Upper lobe of left lung (tissue), 6 donors: ENCODE results near the gene UGT1A9. TPM values are rescaled to one million over a fixed set of nuclear protein-coding genes. Genes with fewer than 3 reads are reported as not detected.
"Not testable (repeated sequence)": the region's sequence is repeated elsewhere in the genome, so short reads cannot be mapped to it uniquely, and the experiment has no call there.

ENCODE experiments used
- ATAC-seq, 2 donors: fragments of 200-7000 bp; cut with Tn5 transposase; one replicate each; pipeline ENCODE4 v1.9.1; 2022; ENCODE audit warnings: mild to moderate bottlenecking in 2 of 2, moderate library complexity in 2 of 2; ENCODE audit not compliant: low FRiP score in 2 of 2
- DNase-seq, 2 donors: peaks; one replicate each; pipeline ENCODE4 v3.0.0-alpha.2; 2019 to 2020
- H3K27ac ChIP-seq, 4 donors: fragments of 200-600 bp; sonication (generic); one replicate each; pipeline ENCODE4 v1.5.1; 2016 to 2019
- H3K27me3 ChIP-seq, 4 donors: fragments of 200-600 bp; sonication (generic); one replicate each; pipeline ENCODE4 v1.5.1; 2017 to 2019
- H3K36me3 ChIP-seq, 4 donors: fragments of 200-600 bp; sonication (generic); one replicate each; pipeline ENCODE4 v1.5.1; 2016 to 2019
- H3K4me1 ChIP-seq, 4 donors: fragments of 200-600 bp; sonication (generic); one replicate each; pipeline ENCODE4 v1.5.1; 2018 to 2019
- H3K4me3 ChIP-seq, 4 donors: fragments of 200-600 bp; sonication (generic); one replicate each; pipeline ENCODE4 v1.5.1; 2017 to 2019; ENCODE audit warnings: mild to moderate bottlenecking in 2 of 4, moderate library complexity in 1 of 4
- H3K9me3 ChIP-seq, 4 donors: fragments of 200-600 bp; sonication (generic); one replicate each; pipeline ENCODE4 v1.5.1; 2018 to 2019
- EP300 ChIP-seq, 4 donors: sonication (generic); formaldehyde crosslinking; IDR thresholded peaks; one replicate each; pipeline ENCODE4 v1.5.1; 2017; ENCODE audit warnings: antibody characterized with exemption in 4 of 4, control low read depth in 2 of 4
- POLR2A ChIP-seq, 4 donors: fragments of 450-650 bp; IDR thresholded peaks; one replicate each; pipeline ENCODE4 v1.5.1; 2016 to 2017; ENCODE audit warnings: antibody characterized with exemption in 4 of 4, mild to moderate bottlenecking in 2 of 4
- POLR2AphosphoS5 ChIP-seq, 2 donors: sonication (generic); formaldehyde crosslinking; IDR thresholded peaks; one replicate each; pipeline ENCODE4 v1.5.1; 2017; ENCODE audit warnings: antibody characterized with exemption in 2 of 2
- WGBS, 2 donors: methylation state at CpG; one replicate each; pipeline ENCODE4 v1.1.5; 2017 to 2018; 5-methylcytosine and 5-hydroxymethylcytosine counted together
- total RNA-seq, 6 donors: library from RNA; depleted of rRNA in 4 of 6; stranded (reverse); fragments of >200 nt in 4 of 6; gene quantifications; one replicate each; pipeline versions ENCODE4 v1.1.0 to v1.2.1, GENCODE V29; 2016 to 2021
- TF ChIP-seq, protein P1 (sequence below), 6 experiments: fragments of 450-650 bp in 4 of 6; fragments of 200-600 bp in 2 of 6; sonication (generic) in 2 of 6; IDR thresholded peaks; one replicate each; pipeline ENCODE4 v1.5.1; 2016 to 2019; ENCODE audit warnings: antibody characterized with exemption in 6 of 6
- donor health status: DM: no; HTN: no; CAD: no; lungs with moderate emphysema.
- donor health status: DM: no; HTN: yes; CAD: no; lungs with severe emphysema.

UGT1A9 gene
- total RNA-seq, 6 donors from 2014 or later, result not detected

DNA sequence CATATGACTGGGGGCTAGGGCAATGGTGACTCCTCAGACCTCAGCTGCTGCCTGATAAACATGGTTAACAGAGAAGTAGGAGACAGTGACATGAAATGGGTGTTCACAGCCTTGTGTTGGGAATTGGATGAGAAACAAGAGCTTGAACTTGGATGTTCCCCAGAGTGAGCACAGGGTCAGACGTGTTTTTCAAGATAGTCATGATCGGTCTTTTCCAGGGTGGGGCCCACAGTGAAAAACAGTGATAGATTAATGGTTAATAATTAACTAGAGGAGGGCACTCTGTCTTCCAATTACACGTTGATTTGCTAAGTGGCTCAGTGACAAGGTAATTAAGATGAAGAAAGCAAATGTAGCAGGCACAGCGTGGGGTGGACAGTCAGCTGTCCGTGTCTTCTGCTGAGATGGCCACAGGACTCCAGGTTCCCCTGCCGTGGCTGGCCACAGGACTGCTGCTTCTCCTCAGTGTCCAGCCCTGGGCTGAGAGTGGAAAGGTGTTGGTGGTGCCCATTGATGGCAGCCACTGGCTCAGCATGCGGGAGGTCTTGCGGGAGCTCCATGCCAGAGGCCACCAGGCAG, 57.1 kb downstream of the UGT1A9 start, which contains the start of gene UGT1A3:
TSS of gene UGT1A3 (plus strand) at position 320 of the 579 bp plus-strand sequence. CDS start at position 405, 85 bp downstream.
- H3K36me3 ChIP-seq, result no peaks in the 10 kb centered on the region
- H3K27ac ChIP-seq, result no peak within 1 kb of the TSS
- H3K4me3 ChIP-seq, result no peak within 1 kb of the TSS
- DNase-seq (no peak), ATAC-seq (no peak)
- H3K27me3 ChIP-seq, result no peaks in the 10 kb centered on the region
- 65 to 84% methylated on average over 5 to 8 of the region's 8 CpGs for WGBS, 2 donors
- no peak for TF ChIP-seq EP300 (IDR thresholded peaks at IDR 0.05)
- TF ChIP-seq, protein P1, sequence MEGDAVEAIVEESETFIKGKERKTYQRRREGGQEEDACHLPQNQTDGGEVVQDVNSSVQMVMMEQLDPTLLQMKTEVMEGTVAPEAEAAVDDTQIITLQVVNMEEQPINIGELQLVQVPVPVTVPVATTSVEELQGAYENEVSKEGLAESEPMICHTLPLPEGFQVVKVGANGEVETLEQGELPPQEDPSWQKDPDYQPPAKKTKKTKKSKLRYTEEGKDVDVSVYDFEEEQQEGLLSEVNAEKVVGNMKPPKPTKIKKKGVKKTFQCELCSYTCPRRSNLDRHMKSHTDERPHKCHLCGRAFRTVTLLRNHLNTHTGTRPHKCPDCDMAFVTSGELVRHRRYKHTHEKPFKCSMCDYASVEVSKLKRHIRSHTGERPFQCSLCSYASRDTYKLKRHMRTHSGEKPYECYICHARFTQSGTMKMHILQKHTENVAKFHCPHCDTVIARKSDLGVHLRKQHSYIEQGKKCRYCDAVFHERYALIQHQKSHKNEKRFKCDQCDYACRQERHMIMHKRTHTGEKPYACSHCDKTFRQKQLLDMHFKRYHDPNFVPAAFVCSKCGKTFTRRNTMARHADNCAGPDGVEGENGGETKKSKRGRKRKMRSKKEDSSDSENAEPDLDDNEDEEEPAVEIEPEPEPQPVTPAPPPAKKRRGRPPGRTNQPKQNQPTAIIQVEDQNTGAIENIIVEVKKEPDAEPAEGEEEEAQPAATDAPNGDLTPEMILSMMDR (IDR thresholded peaks at IDR 0.05), result no peak
- no peak for TF ChIP-seq POLR2A (IDR thresholded peaks at IDR 0.05)
- TF ChIP-seq POLR2AphosphoS5 (IDR thresholded peaks at IDR 0.05), result no peak
- H3K4me1 ChIP-seq, result no peaks in the 10 kb centered on the region
- H3K9me3 ChIP-seq, result no peaks in the 10 kb centered on the region

DNA sequence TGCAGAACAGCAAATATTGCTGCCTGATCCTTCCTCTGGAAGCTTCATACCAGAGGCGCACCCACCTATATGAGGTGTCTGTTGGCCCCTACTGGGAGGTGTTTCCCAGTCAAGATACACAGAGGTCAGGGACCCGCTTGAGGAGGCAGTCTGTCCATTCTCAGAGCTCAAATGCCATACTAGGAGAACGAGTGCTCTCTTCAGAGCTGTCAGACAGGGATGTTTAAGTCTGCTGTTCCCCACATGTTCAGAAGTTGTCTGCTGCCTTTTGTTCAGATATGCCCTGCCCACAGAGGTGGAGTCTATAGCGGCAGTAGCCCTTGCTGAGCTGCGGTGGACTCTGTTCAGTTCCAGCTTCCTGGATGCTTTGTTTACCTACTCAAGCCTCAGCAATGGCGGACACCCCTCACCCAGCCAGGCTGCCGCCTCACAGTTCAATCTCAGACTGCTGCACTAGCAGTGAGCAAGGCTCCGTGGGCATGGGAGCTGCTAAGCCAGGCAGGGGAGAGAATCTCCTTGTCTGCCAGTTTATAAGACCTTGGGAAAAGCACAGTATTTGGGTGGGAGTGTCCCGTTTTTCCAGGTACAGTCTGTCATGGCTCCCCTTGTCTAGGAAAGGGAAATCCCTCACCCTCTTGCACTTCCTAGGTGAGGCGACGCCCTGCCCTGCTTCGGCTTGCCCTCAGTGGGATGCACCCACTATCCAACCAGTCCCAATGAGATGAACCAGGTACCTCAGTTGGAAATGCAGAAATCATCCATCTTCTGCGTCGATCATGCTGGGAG, 65.4 kb downstream of the UGT1A9 start:
- not testable (repeated sequence) for H3K27ac ChIP-seq, H3K36me3 ChIP-seq, H3K4me1 ChIP-seq, H3K9me3 ChIP-seq, H3K27me3 ChIP-seq, ATAC-seq, DNase-seq, H3K4me3 ChIP-seq
- WGBS, 2 donors, result 81 to 87% methylated on average over 11 to 14 of the region's 14 CpGs

DNA sequence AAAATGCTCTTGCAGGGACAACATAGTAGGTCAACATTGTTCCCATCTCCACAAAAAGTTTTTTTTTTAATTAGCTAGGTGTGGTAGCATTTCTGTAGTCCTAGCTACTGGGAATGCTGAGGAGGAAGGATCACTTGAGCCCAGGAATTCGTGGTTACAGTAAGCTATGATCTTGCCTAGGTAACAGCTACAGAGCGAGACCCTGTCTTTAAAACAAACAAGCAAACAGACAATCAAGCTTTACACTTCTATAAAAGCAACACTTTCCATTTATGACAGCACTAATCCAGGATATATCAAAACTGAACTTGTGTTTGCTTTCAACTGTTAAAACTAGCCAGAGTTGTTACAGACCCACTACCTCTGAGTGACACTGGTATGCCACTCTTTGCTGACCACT, 69.2 kb downstream of the UGT1A9 start:
- ATAC-seq (no peak), DNase-seq (no peak)
- WGBS, 2 donors, result 65 to 71% methylated on average over 2 of the region's 2 CpGs
- no peaks in the 10 kb centered on the region for H3K9me3 ChIP-seq
- no peak overlapping the region for H3K4me3 ChIP-seq
- no peak overlapping the region for H3K27ac ChIP-seq
- no peaks in the 10 kb centered on the region for H3K4me1 ChIP-seq
- H3K36me3 ChIP-seq, result no peaks in the 10 kb centered on the region
- no peaks in the 10 kb centered on the region for H3K27me3 ChIP-seq
- TF ChIP-seq EP300 (IDR thresholded peaks at IDR 0.05), result no peak
- TF ChIP-seq POLR2AphosphoS5 (IDR thresholded peaks at IDR 0.05), result no peak
- TF ChIP-seq, protein P1 (IDR thresholded peaks at IDR 0.05), result no peak
- no peak for TF ChIP-seq POLR2A (IDR thresholded peaks at IDR 0.05)

DNA sequence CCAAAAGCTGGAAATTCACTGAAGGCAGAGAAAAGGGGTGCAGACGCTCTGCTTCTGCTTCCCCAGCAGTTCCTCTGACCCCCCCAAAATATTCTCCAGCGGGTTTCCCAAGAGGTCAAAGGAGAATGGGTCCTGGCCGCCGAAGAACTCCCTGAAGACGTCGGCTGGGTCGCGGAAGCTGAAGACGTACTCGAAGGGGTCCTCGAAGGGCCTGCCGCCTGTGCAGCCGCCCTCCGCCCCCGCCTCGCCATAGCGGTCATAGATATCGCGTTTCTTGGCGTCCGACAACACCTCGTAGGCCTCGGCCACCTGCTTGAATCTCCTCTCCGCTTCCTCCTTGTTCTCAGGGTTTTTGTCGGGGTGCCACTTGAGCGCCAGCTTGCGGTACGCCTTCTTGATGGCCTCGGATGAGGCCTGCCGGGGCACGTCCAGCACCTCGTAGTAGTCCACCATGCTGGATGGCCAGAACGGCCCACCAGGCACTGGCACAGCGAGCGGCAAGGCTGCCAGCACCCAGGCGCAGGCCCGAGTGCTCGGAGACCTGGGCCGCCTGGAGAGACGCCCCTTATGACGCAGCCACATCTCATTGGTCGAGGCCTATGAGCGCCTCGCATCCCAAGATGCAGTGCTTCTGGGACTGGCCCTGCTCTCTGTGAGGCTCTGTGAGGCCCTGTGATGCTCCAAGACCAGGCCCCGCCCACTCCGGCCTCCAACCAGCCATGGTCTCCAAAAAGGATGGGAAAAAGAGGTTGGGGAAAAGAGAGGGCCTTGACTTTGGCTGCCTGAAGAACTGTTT, 72.0 kb downstream of the UGT1A9 start:
- DNase-seq (peak in 1 of 2 donors; percentile 79), ATAC-seq (no peak)
- no peaks in the 10 kb centered on the region for H3K27me3 ChIP-seq
- H3K27ac ChIP-seq, result no peak overlapping the region
- 87 to 96% methylated on average over 30 to 46 of the region's 46 CpGs for WGBS, 2 donors
- no peaks in the 10 kb centered on the region for H3K9me3 ChIP-seq
- H3K4me3 ChIP-seq, result no peak overlapping the region
- no peak for TF ChIP-seq POLR2A (IDR thresholded peaks at IDR 0.05)
- TF ChIP-seq, protein P1 (IDR thresholded peaks at IDR 0.05), result no peak
- TF ChIP-seq POLR2AphosphoS5 (IDR thresholded peaks at IDR 0.05), result no peak
- TF ChIP-seq EP300 (IDR thresholded peaks at IDR 0.05), result no peak
- no peaks in the 10 kb centered on the region for H3K36me3 ChIP-seq
- no peaks in the 10 kb centered on the region for H3K4me1 ChIP-seq

DNA sequence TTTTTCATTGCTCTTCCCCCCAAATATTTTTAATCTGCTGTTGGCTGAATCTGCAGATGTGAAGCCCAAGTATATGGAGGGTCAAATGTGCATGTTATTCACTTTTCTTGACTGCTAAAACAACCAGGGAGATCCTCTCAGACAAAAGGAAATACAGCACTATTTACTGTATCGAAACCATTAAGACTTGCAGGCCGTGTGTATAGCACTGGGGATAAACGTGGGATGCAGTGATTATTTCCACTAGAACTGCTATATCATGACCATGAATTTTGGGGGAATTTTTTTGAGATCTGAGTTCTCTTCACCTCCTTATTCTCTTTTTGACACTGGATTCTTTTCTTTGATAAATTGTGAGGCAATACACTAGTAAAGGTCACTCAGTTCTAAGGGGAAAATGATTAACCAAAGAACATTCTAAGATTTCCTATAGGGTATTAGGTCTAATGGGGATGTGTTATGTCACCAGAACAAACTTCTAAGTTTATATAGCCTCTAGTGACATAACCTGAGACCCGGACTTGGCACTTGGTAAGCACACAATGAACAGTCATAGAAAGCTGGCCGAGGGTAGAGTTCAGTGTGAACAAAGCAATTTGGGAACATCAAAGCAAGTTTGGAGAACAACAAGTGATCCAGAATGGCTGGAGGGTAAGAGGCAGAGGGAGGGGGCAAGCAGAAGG, 73.5 kb downstream of the UGT1A9 start:
- DNase-seq, result no peak
- H3K27ac ChIP-seq, result no peak overlapping the region

DNA sequence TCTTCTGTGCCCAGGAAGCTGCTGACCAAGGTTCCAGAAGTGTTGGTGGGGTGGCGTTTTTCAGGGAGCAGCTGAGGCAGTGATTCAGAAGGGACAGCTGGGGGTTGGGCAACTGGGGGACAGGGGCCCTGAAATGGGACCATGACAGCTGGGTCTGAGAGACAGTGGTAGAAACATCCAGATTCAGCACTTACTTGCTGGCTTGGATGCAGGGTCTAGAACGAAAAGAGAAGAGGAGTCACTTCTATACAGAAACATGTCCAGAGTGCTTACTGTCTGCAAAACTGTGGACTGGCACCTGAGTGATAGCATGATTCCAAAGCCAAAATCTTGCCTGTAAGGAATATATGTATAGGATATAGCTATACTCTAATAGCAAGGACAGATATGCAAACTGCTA, 74.1 kb downstream of the UGT1A9 start:
- H3K27me3 ChIP-seq, H3K4me1 ChIP-seq, ATAC-seq, H3K9me3 ChIP-seq, DNase-seq, H3K27ac ChIP-seq, H3K36me3 ChIP-seq, H3K4me3 ChIP-seq: not testable (repeated sequence)
- WGBS, 2 donors, result 70 to 93% methylated on average over 2 of the region's 2 CpGs

More for the DNA sequence above, 73.5 kb downstream of the UGT1A9 start:
- ATAC-seq, result no peak
- TF ChIP-seq EP300 (IDR thresholded peaks at IDR 0.05), result no peak
- TF ChIP-seq POLR2A (IDR thresholded peaks at IDR 0.05), result no peak
- TF ChIP-seq POLR2AphosphoS5 (IDR thresholded peaks at IDR 0.05), result no peak
- TF ChIP-seq, protein P1 (IDR thresholded peaks at IDR 0.05), result no peak
- 77 to 78% methylated on average over 5 of the region's 5 CpGs for WGBS, 2 donors
- Histone ChIP-seq H3K36me3 (no peaks in the 10 kb centered on the region), H3K9me3 (no peaks in the 10 kb centered on the region), H3K4me1 (no peaks in the 10 kb centered on the region), H3K27me3 (no peaks in the 10 kb centered on the region), H3K4me3 (no peak overlapping the region)
